ENCODE measurements around the gene SLC23A2.

SLC23A2 gene

GRCh38 chr20:4966826-4967751, 34.2 kb downstream of the SLC23A2 start:
- DNase-seq (ENCODE audit: low read depth) = no peak

GRCh38 chr20:4962241-4962855, 39.0 kb downstream of the SLC23A2 start:
- DNase-seq (ENCODE audit: low read depth) = no peak

GRCh38 chr20:4961746-4962145, 39.6 kb downstream of the SLC23A2 start:
- DNase-seq (ENCODE audit: low read depth) = peak; percentile 61

- no peak for DNase-seq (ENCODE audit: low read depth)
Measured at GRCh38 chr20:4959592-4959991, 41.7 kb downstream of the SLC23A2 start.

DNA sequence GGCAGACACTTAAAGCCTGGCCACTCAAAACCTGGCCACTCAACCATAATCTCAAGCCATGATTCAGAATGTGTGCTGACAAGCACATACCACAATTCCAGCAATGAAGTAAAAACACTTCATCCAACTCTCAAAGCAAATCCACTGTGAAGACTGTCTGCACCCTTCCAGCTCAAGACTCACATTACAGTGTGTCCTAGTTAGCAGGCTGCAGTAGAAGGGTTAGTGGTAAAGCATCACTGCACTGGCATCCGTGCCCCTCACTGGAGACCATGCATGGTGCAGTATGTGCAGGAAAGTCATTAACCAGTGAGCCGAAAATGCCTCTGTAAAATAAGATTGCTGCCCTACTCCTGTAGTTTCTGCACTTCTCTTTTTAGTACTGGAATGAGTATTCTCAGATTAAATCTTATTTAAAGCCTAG, 43.4 kb downstream of the SLC23A2 start:
- no peak for DNase-seq (ENCODE audit: low read depth)

GRCh38 chr20:4957187-4957586, 44.1 kb downstream of the SLC23A2 start:
- DNase-seq (ENCODE audit: low read depth) = no peak

- DNase-seq (ENCODE audit: low read depth) = no peak
Measured at GRCh38 chr20:4956200-4956810, 45.0 kb downstream of the SLC23A2 start.

DNA sequence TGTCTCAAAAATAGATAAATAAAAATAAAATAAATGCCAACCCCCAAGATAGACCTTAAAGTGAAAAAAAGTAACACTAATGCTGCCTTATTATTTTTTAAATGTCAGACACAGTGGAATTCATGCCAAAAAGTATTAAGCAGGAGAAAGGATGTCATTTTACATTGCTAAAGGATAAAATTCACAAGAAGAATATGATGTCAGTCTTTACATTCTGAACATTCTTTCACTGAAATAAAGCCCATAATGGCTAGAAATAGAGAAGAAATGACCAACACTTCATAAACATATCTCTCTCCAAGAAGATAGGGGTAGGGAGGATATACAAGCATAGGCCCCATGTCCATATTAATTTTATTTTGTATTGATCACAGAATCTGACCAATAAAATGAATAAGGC, 47.4 kb downstream of the SLC23A2 start:
- no peak for DNase-seq (ENCODE audit: low read depth)

GRCh38 chr20:4952229-4952628, 49.1 kb downstream of the SLC23A2 start:
- DNase-seq (ENCODE audit: low read depth) = no peak

- DNase-seq (ENCODE audit: low read depth) = no peak
Measured at GRCh38 chr20:4951299-4951698, 50.0 kb downstream of the SLC23A2 start.

- DNase-seq (ENCODE audit: low read depth) = no peak
Measured at GRCh38 chr20:4950841-4951240, 50.5 kb downstream of the SLC23A2 start.

DNA sequence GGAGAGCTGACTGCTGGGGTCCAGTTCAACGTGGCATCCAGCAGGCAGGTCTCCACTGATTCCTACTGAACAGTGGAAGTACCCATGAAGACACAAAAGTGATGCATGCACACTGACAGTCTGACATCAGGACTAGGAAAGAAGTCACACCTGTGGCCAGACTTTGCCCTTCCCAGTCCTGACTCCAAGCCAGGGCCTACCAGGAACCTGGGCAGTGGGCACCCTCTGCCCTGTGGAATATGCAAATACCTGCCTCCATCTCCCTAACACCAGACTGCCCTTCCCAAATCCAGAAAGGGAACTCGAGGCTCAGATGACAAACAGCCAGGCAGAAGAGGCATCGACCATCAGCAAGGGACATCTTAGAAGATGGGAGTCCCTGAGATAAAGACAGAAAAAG, 50.9 kb downstream of the SLC23A2 start:
- DNase-seq (ENCODE audit: low read depth) = no peak

DNA sequence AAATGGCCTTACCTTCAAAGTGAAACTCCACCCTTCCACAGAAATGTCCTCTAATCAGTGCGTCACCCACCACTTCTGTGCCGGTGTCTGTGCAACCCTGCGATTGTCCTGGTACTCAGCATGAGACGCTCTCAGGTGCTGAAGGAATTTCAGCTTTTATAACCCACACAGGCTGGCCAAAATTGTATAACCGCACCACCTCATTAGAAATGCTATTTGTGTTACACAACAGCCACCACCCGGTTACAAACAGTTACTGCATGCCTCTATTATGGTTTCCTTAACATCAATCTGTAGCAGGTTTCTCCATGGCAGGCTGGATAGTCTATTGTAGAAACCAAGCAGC, 51.5 kb downstream of the SLC23A2 start:
- DNase-seq (ENCODE audit: low read depth) = no peak

GRCh38 chr20:4947817-4948559, 53.3 kb downstream of the SLC23A2 start:
- no peak for DNase-seq (ENCODE audit: low read depth)

- no peak for DNase-seq (ENCODE audit: low read depth)
Measured at GRCh38 chr20:4946986-4947385, 54.3 kb downstream of the SLC23A2 start.

- no peak for DNase-seq (ENCODE audit: low read depth)
Measured at GRCh38 chr20:4946585-4946984, 54.7 kb downstream of the SLC23A2 start.

DNA sequence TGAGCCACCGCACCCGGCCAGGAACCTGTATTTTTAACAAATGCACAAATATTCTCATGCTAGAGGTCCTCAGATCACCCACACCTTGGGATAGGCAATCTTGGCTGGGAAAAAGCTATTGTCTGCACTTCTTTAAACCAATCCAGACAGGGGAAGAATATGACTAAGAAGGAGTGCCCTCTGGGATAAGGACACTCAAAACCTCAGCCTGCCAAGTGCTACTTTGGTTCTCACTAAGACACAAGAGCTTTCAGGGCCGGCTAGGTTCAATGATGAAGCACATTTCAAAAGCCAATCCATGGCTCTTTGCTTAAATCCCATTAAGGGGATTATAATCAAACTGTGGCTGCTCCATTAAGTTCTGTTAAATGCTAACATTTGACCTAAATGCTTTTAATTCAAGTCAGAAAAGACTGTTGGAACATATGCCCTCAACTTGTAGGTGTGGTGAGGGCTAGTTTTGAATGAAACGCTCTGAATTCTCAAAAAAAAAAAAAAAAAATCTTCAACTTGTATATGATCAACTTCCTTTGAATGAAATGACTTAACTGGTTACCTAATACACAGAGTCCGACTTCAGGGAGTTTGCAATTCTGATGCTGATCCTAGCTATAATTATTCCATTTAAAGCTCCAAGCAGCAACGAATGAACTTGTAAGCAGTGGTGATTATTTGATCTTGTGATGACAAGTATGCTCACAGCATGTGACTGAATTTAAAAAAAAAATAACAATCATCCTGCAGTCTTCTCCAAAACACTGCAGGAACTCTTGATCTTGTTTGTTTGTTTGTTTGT, 56.6 kb downstream of the SLC23A2 start:
- DNase-seq (ENCODE audit: low read depth) = no peak

DNA sequence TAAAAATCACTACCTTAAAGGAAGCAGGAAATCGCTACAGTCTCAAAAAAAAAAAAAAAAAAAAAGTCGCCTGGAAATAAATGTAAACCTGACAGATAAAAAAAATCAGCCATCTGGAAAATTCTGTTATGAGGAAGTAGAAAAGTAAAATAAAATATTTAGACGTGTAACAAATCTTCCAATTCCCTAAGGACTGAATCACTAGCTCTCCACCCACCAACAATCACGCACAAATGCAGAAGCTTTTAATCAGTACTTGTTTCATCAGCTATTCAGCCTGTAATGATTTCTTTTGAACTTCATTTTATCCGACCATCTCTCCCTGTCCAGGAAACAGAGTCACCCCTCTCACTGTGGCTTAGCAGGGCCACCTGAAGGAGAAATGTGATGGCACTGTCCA, 59.0 kb downstream of the SLC23A2 start:
- no peak for DNase-seq (ENCODE audit: low read depth)

DNA sequence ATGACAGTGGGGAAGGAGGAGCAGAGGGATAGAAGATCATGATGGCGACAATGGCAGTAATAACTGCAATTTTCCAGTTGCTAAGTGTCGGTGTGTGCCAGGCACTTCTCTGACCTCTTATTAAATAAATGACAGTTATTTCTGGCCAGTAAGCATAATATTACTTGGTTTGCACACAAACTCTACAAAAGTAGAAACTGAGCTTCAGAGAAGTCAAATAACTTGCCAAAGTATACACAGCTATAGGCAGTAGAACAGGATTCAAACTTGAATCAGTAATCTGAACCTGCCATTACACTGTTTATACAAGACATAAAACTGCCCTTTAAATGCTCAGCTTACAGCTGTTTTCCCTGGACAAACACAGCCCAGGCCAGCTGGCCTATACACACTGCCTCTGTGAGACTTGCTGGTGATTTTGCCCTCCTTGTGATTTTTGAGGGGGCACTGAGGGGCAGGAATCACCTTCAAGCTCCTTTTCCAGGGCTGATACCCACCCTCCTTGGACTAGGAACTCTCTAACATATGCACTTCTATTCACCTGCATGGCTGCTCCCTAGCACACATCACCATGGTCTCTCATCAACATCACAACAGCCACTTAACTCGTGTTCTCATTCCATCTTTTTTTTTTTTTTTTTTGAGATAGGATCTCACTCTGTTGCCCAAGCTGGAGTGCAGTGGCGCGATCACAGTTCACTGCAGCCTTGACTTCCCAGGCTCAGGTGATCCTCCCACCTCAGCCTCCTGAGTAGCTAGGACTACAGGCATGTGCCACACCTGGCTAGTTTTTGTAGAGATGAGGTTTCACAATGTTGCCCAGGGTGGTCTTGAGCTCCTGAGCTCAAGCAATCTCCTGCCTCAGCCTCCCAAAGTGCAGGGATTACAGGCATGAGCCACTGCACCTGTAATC, 63.6 kb downstream of the SLC23A2 start:
- no peak for DNase-seq (ENCODE audit: low read depth)

DNA sequence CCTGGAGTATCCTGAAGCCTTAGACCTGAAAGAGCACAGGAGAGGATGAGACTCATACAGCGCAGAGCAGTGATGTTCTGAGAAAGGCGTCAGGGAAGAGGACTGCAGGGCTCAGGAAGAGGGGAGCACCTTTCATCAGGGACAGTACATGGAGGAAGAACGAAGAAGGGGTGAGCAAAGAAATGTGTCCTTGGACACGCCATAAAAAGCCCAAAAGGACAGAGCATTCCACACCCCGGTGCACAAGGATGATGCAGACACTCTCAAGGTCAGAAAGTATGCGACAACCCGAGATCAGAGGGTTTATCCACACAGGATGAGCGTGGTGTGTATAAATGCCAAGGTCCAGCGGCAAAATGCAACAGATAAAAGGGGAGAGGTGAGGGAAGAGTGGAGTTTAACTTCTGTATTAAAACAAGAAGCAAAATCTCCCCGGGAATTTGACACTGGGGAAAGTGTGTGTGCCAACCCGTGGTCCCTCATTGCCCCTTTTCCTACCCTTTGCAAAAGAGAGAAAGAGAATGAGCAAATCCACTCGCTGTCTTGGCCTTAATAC, 64.4 kb downstream of the SLC23A2 start:
- no peak for DNase-seq (ENCODE audit: low read depth)
